Naive thymus-derived CD4-positive, alpha-beta T cell (primary cell): ENCODE measurements around the gene ALS2. TPM values are rescaled to one million over a fixed set of nuclear protein-coding genes. Genes with fewer than 3 reads are reported as not detected.
"Not testable (repeated sequence)": the region's sequence is repeated elsewhere in the genome, so short reads cannot be mapped to it uniquely, and the experiment has no call there.

ENCODE experiments used
- ATAC-seq: fragments of 150-1000 bp; cut with Tn5 transposase; 2 replicates; pipeline ENCODE4 v1.10.0; 2021; ENCODE audit warnings: mild to moderate bottlenecking, moderate library complexity
- CTCF ChIA-PET: fragments of 350-600 bp; sonication (Branson Sonifier 250); formaldehyde crosslinking; loops from one replicate; lab custom pipeline; 2021; ENCODE audit warnings: antibody characterized with exemption; lab: Charles Lee
- POLR2A ChIA-PET: fragments of 350-600 bp; sonication (Branson Sonifier 250); formaldehyde crosslinking; loops from one replicate; lab custom pipeline; 2021; ENCODE audit warnings: antibody characterized with exemption, inconsistent platforms; lab: Charles Lee
- DNase-seq, 9 donors: peaks; one replicate each; pipeline versions ENCODE4 v3.0.0 to v3.0.0-alpha.2; 2020 to 2022; ENCODE audit warnings: mixed read lengths in 1 of 9
- H3K27ac ChIP-seq: one replicate; pipeline ENCODE4 v1.7.0; 2013; ENCODE audit warnings: mild to moderate bottlenecking, low read depth, low read length, moderate library complexity
- H3K27me3 ChIP-seq, 2 donors: one replicate each; pipeline ENCODE4 v1.7.0; 2013; ENCODE audit warnings: low read length in 2 of 2, mild to moderate bottlenecking in 2 of 2, moderate library complexity in 2 of 2; ENCODE audit not compliant: control insufficient read depth in 2 of 2, insufficient read depth in 2 of 2
- H3K36me3 ChIP-seq, 3 experiments: 1 replicate in 2 of 3; 2 replicates in 1 of 3; pipeline ENCODE4 v1.7.0; 2013; ENCODE audit warnings: low read length in 3 of 3, mild to moderate bottlenecking in 3 of 3, moderate library complexity in 1 of 3; ENCODE audit not compliant: insufficient read depth in 3 of 3, control insufficient read depth in 2 of 3
- H3K4me1 ChIP-seq, 2 donors: one replicate each; pipeline ENCODE4 v1.7.0; 2013; ENCODE audit warnings: low read length in 2 of 2, mild to moderate bottlenecking in 2 of 2, moderate library complexity in 1 of 2; ENCODE audit not compliant: control insufficient read depth in 2 of 2, insufficient read depth in 2 of 2
- H3K4me3 ChIP-seq: 2 replicates; pipeline ENCODE4 v1.7.0; 2013; ENCODE audit warnings: mild to moderate bottlenecking, low read length
- H3K9me3 ChIP-seq, 3 experiments: 1 replicate in 2 of 3; 2 replicates in 1 of 3; pipeline ENCODE4 v1.7.0; 2013; ENCODE audit warnings: low read length in 3 of 3; ENCODE audit not compliant: control insufficient read depth in 2 of 3
- H3K27ac Mint-ChIP-seq, 9 donors: one replicate each; pipeline ENCODE4 v1.8.0; 2020 to 2022; ENCODE audit warnings: mixed read lengths in 9 of 9, mild to moderate bottlenecking in 8 of 9, moderate library complexity in 5 of 9, inconsistent platforms in 2 of 9
- H3K27me3 Mint-ChIP-seq, 5 donors: one replicate each; pipeline ENCODE4 v1.8.0; 2021 to 2022; ENCODE audit warnings: mixed read lengths in 5 of 5, mild to moderate bottlenecking in 1 of 5
- H3K36me3 Mint-ChIP-seq, 5 donors: one replicate each; pipeline ENCODE4 v1.8.0; 2020 to 2022; ENCODE audit warnings: mixed read lengths in 5 of 5, mild to moderate bottlenecking in 3 of 5, inconsistent platforms in 1 of 5
- H3K4me1 Mint-ChIP-seq, 7 donors: one replicate each; pipeline ENCODE4 v1.8.0; 2020 to 2022; ENCODE audit warnings: mixed read lengths in 7 of 7, mild to moderate bottlenecking in 3 of 7, inconsistent platforms in 1 of 7
- H3K4me3 Mint-ChIP-seq, 10 donors: one replicate each; pipeline ENCODE4 v1.8.0; 2020 to 2022; ENCODE audit warnings: mild to moderate bottlenecking in 10 of 10, mixed read lengths in 10 of 10, moderate library complexity in 6 of 10, inconsistent platforms in 2 of 10
- H3K9me3 Mint-ChIP-seq, 11 donors: one replicate each; pipeline ENCODE4 v1.8.0; 2020 to 2022; ENCODE audit warnings: mixed read lengths in 11 of 11, mild to moderate bottlenecking in 4 of 11, inconsistent platforms in 1 of 11, moderate library complexity in 1 of 11
- intact Hi-C, 2 donors: fragments of 100-400 bp; cut with micrococcal nuclease; formaldehyde crosslinking; loops; one replicate each; pipeline ENCODE4 v1.15.1; 2023
- polyA plus RNA-seq, 2 donors: library from polyadenylated mRNA; unstranded; fragments of 300-500 nt; fragmentation: Illumina TruSeq; gene quantifications; one replicate each; pipeline ENCODE4 v1.2.3, GENCODE V29; 2021
- total RNA-seq, 6 experiments: library from RNA in 5 of 6; stranded (reverse) in 5 of 6; gene quantifications; 1 replicate in 5 of 6; 2 replicates in 1 of 6; pipeline ENCODE4 v1.2.3 and lab custom pipeline; 2021 to 2026

Gene ALS2
- total and polyA plus RNA-seq, 7 experiments from 2014 or later = 3.6 to 13.5 (median 10.1) TPM

- H3K4me1 Mint-ChIP-seq, intact Hi-C loops, H3K27ac ChIP-seq, H3K27ac Mint-ChIP-seq, ATAC-seq, H3K4me3 Mint-ChIP-seq, H3K9me3 ChIP-seq, H3K4me3 ChIP-seq, H3K4me1 ChIP-seq, H3K9me3 Mint-ChIP-seq, DNase-seq, H3K27me3 ChIP-seq, CTCF ChIA-PET, H3K27me3 Mint-ChIP-seq: not testable (repeated sequence)
- POLR2A ChIA-PET = interaction anchor here (2.0 kb wide), 1 partner anchor 17 kb away, joined by 6 read pairs; the partner anchor contains the start of gene ALS2
- peaks cover 0 to 12% (median 0%) of the 10 kb centered on the region in 3 experiments for H3K36me3 ChIP-seq
- H3K36me3 Mint-ChIP-seq = peaks cover 3 to 35% (median 16%) of the 10 kb centered on the region in 5 donors
Measured at GRCh38 chr2:201764469-201764868, 16.3 kb downstream of the ALS2 start.

- Histone ChIP-seq H3K4me1 (no peaks in the 10 kb centered on the region), H3K27ac (no peak overlapping the region), H3K9me3 (no peaks in the 10 kb centered on the region), H3K36me3 (peaks cover 0 to 19% (median 0%) of the 10 kb centered on the region in 3 experiments), H3K27me3 (no peaks in the 10 kb centered on the region), H3K4me3 (no peak overlapping the region)
- ATAC-seq (no peak), DNase-seq (no peak)
- Mint-ChIP-seq H3K9me3 (no peaks in the 10 kb centered on the region), H3K27me3 (no peaks in the 10 kb centered on the region), H3K36me3 (peaks cover 0 to 34% (median 11%) of the 10 kb centered on the region in 5 donors), H3K4me1 (no peaks in the 10 kb centered on the region), H3K4me3 (no peak overlapping the region), H3K27ac (no peak overlapping the region)
- ChIA-PET CTCF (no interaction called here), POLR2A (no interaction called here)
- intact Hi-C loops = no loop called here
Measured at GRCh38 chr2:201761101-201761500, 19.6 kb downstream of the ALS2 start.

GRCh38 chr2:201759567-201759966 is 21.2 kb downstream of the ALS2 start:
- Histone ChIP-seq H3K9me3 (no peaks in the 10 kb centered on the region), H3K4me3 (no peak overlapping the region), H3K36me3 (peaks cover 0 to 19% (median 0%) of the 10 kb centered on the region in 3 experiments), H3K27me3 (no peaks in the 10 kb centered on the region), H3K4me1 (no peaks in the 10 kb centered on the region), H3K27ac (no peak overlapping the region)
- Mint-ChIP-seq H3K27ac (no peak overlapping the region), H3K4me3 (no peak overlapping the region), H3K4me1 (no peaks in the 10 kb centered on the region), H3K36me3 (peaks cover 0 to 28% (median 11%) of the 10 kb centered on the region in 5 donors), H3K9me3 (no peaks in the 10 kb centered on the region), H3K27me3 (no peaks in the 10 kb centered on the region)
- intact Hi-C loops = no loop called here
- POLR2A ChIA-PET = no interaction called here
- CTCF ChIA-PET = no interaction called here
- no peak for ATAC-seq
- no peak for DNase-seq

DNA sequence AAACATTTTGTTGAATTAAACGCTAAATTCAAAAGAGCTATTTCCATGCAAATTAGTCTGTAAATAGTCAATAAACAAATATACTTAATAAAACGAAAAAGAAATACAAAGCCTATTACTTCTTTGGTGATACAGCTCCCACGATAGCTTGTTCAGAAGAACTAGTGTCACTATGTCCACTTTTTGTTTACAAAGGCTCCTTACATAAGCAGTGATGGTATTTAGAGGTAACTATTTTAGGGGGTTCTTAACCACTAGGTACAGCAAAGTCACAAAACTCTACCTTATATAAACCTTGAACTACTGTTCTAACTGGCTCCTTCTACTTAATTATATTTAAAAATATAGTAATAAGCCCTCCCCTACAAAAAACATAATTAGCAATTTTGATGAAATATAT is 21.9 kb downstream of the ALS2 start:
- H3K27ac ChIP-seq = no peak overlapping the region
- no peaks in the 10 kb centered on the region for H3K27me3 Mint-ChIP-seq
- intact Hi-C loops = no loop called here
- peaks cover 0 to 31% (median 9%) of the 10 kb centered on the region in 5 donors for H3K36me3 Mint-ChIP-seq
- H3K27ac Mint-ChIP-seq = no peak overlapping the region
- H3K4me3 Mint-ChIP-seq = no peak overlapping the region
- H3K4me1 ChIP-seq = no peaks in the 10 kb centered on the region
- no peaks in the 10 kb centered on the region for H3K9me3 ChIP-seq
- DNase-seq (no peak), ATAC-seq (no peak)
- H3K4me3 ChIP-seq = no peak overlapping the region
- H3K4me1 Mint-ChIP-seq = no peaks in the 10 kb centered on the region
- peaks cover 0 to 19% (median 0%) of the 10 kb centered on the region in 3 experiments for H3K36me3 ChIP-seq
- H3K9me3 Mint-ChIP-seq = no peaks in the 10 kb centered on the region
- ChIA-PET CTCF (interaction anchor here (0.6 kb wide), 1 partner anchor 420 kb away, joined by 4 read pairs; no protein-coding TSS in a partner anchor), POLR2A (no interaction called here)
- no peaks in the 10 kb centered on the region for H3K27me3 ChIP-seq

DNA sequence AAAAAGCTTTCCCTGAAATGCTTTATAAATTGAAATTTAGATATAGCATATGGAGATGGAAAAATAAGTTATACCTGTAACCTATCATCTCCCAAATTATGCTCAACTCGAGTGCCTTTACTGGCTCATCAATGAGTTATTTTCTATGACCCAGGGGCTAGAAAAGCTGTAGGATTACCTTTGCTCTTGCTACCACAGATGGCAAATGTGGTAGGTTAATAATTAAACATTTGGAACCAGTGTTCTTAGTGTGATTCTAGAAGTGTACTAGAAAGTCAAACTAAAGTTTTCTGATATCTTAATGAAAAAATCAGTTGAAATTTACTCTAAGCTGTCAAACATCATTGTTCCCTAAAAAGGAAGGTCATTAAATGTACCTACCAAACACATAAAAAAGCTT is 22.5 kb downstream of the ALS2 start:
- H3K27me3 Mint-ChIP-seq = no peaks in the 10 kb centered on the region
- no peak overlapping the region for H3K4me3 ChIP-seq
- ATAC-seq (no peak), DNase-seq (no peak)
- peaks cover 0 to 31% (median 8%) of the 10 kb centered on the region in 5 donors for H3K36me3 Mint-ChIP-seq
- peaks cover 0 to 19% (median 0%) of the 10 kb centered on the region in 3 experiments for H3K36me3 ChIP-seq
- H3K4me1 Mint-ChIP-seq = no peaks in the 10 kb centered on the region
- CTCF ChIA-PET = no interaction called here
- no peak overlapping the region for H3K27ac Mint-ChIP-seq
- intact Hi-C loops = no loop called here
- no peaks in the 10 kb centered on the region for H3K9me3 ChIP-seq
- H3K4me3 Mint-ChIP-seq = no peak overlapping the region
- no peak overlapping the region for H3K27ac ChIP-seq
- no peaks in the 10 kb centered on the region for H3K4me1 ChIP-seq
- no peaks in the 10 kb centered on the region for H3K27me3 ChIP-seq
- H3K9me3 Mint-ChIP-seq = no peaks in the 10 kb centered on the region
- POLR2A ChIA-PET = interaction anchor here (0.6 kb wide), 1 partner anchor 18 kb away, joined by 3 read pairs; no protein-coding TSS in a partner anchor

DNA sequence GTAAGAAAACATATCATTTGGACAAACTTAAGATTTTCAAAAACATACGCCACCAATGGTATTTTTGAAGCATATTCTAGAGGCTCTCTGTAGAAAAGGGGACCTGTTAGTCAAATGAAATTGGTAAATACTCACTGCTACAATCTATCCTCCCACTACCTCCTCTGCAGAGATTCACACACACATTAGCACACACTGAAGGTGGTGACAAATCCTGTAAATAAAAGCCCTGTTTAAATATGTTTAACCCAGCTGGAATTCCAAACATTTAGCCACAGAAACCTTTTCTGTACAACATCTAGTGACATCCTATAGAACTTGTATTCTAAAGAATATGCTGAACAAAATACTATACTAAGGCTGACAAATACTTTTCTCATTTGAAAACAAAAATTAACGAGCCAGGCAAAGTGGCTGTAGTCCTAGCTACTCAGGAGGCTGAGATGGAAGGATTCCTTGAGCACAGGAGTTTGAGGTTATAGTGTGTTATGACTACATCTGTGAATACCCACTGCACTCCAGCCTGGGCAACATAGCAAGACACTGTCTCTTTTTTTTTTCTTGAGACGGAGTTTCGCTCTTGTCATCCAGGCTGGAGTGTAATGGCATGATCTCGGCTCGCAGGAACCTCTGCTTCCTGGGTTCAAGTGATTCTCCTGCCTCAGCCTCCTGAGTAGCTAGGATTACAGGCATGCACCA is 25.9 kb downstream of the ALS2 start:
- no peaks in the 10 kb centered on the region for H3K27me3 ChIP-seq
- no peak for ATAC-seq
- H3K4me3 Mint-ChIP-seq = no peak overlapping the region
- H3K9me3 Mint-ChIP-seq = no peaks in the 10 kb centered on the region
- H3K4me1 ChIP-seq = no peaks in the 10 kb centered on the region
- no peaks in the 10 kb centered on the region for H3K4me1 Mint-ChIP-seq
- no peaks in the 10 kb centered on the region for H3K9me3 ChIP-seq
- peaks cover 0 to 10% (median 0%) of the 10 kb centered on the region in 3 experiments for H3K36me3 ChIP-seq
- no peak overlapping the region for H3K27ac ChIP-seq
- CTCF ChIA-PET = no interaction called here
- intact Hi-C loops = loop anchor here in 1 of 2 donors (5.0 kb wide), 1 partner anchor 422 kb away; no protein-coding TSS in a partner anchor
- H3K4me3 ChIP-seq = no peak overlapping the region
- no peaks in the 10 kb centered on the region for H3K27me3 Mint-ChIP-seq
- peaks cover 0 to 22% (median 4%) of the 10 kb centered on the region in 5 donors for H3K36me3 Mint-ChIP-seq
- no peak for DNase-seq
- POLR2A ChIA-PET = no interaction called here
- no peak overlapping the region for H3K27ac Mint-ChIP-seq

DNA sequence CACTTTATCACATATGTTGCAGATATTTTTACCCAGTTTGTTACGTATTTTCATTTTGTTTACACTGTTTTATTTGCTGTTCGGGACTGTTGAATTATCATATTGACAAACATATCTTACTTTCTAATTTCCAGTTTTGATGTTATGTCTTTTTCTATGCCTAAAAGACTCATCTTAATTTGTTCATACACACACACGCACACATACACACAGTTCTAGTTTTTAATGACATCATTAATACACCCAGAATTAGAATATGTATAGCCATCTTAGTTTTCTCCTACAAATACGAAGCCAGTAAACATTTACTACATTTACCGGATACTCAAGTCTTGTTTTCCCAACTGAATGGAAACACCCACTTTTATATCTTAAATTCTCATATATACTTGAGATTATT is 29.2 kb downstream of the ALS2 start:
- Histone ChIP-seq H3K36me3 (peaks cover 0 to 3% (median 0%) of the 10 kb centered on the region in 3 experiments), H3K4me3 (no peak overlapping the region), H3K27ac (no peak overlapping the region), H3K4me1 (no peaks in the 10 kb centered on the region), H3K9me3 (no peaks in the 10 kb centered on the region), H3K27me3 (no peaks in the 10 kb centered on the region)
- no peak overlapping the region for H3K4me3 Mint-ChIP-seq
- H3K9me3 Mint-ChIP-seq = no peaks in the 10 kb centered on the region
- no peak overlapping the region for H3K27ac Mint-ChIP-seq
- no peaks in the 10 kb centered on the region for H3K4me1 Mint-ChIP-seq
- CTCF ChIA-PET = no interaction called here
- peaks cover 0 to 18% (median 0%) of the 10 kb centered on the region in 5 donors for H3K36me3 Mint-ChIP-seq
- DNase-seq (no peak), ATAC-seq (no peak)
- POLR2A ChIA-PET = no interaction called here
- H3K27me3 Mint-ChIP-seq = no peaks in the 10 kb centered on the region
- intact Hi-C loops = loop anchor here in 1 of 2 donors (5.0 kb wide), 1 partner anchor 426 kb away; no protein-coding TSS in a partner anchor
